Karpas-422 (cell line): ENCODE measurements around the gene EDC4. TPM values are rescaled to one million over a fixed set of nuclear protein-coding genes. Genes with fewer than 3 reads are reported as not detected.
A peak's percentile ranks its signal among the peaks of the same experiment; 100 is the strongest.

Experiments used
- DNase-seq: peaks from one replicate; pipeline ENCODE4 v3.0.0-alpha.2; 2015
- H2AFZ ChIP-seq: fragments of 200-600 bp; sonication (generic); 2 replicates; pipeline ENCODE4 v1.6.1; 2014; ENCODE audit warnings: antibody characterized with exemption, low read length, mixed read lengths
- H3K27ac ChIP-seq: fragments of 200-600 bp; sonication (generic); 2 replicates; pipeline ENCODE4 v1.5.1; 2014; ENCODE audit warnings: mild to moderate bottlenecking, low read length, moderate library complexity
- H3K27me3 ChIP-seq: fragments of 200-600 bp; sonication (generic); 2 replicates; pipeline ENCODE4 v1.6.1; 2014; ENCODE audit warnings: low read length, mixed read lengths
- H3K36me3 ChIP-seq: fragments of 200-600 bp; sonication (generic); 2 replicates; pipeline ENCODE4 v1.6.1; 2014; ENCODE audit warnings: low read length, mixed read lengths; ENCODE audit not compliant: insufficient read depth
- H3K4me1 ChIP-seq: fragments of 200-600 bp; sonication (generic); 2 replicates; pipeline ENCODE4 v1.6.1; 2014; ENCODE audit warnings: mild to moderate bottlenecking, low read length, mixed read lengths
- H3K4me2 ChIP-seq: fragments of 200-600 bp; sonication (generic); 2 replicates; pipeline ENCODE4 v1.6.1; 2014; ENCODE audit warnings: low read length, low read depth, mild to moderate bottlenecking; ENCODE audit not compliant: poor library complexity, severe bottlenecking
- H3K4me3 ChIP-seq: fragments of 200-600 bp; sonication (generic); 2 replicates; pipeline ENCODE4 v1.5.1; 2014; ENCODE audit warnings: mild to moderate bottlenecking, antibody characterized with exemption, low read length, mixed read lengths
- H3K79me2 ChIP-seq: fragments of 200-600 bp; sonication (generic); 2 replicates; pipeline ENCODE4 v1.6.1; 2014; ENCODE audit warnings: mild to moderate bottlenecking, low read length, mixed read lengths
- H3K9ac ChIP-seq: fragments of 200-600 bp; sonication (generic); 2 replicates; pipeline ENCODE4 v1.6.0; 2014; ENCODE audit warnings: low read length
- H3K9me2 ChIP-seq: fragments of 200-600 bp; sonication (generic), shearing (Covaris generic); replicated peaks from 2 replicates; pipeline ENCODE4 v1.6.0; 2014; ENCODE audit warnings: mild to moderate bottlenecking, low read length, moderate library complexity; ENCODE audit not compliant: insufficient read depth
- H3K9me3 ChIP-seq: fragments of 300-700, 200-600 bp; sonication (generic); 2 replicates; pipeline ENCODE4 v1.6.1; 2014; ENCODE audit warnings: low read length, mixed read lengths
- H4K20me1 ChIP-seq: fragments of 200-600 bp; sonication (generic); 2 replicates; pipeline ENCODE4 v1.6.1; 2014; ENCODE audit warnings: mild to moderate bottlenecking, antibody characterized with exemption, low read length, low read depth; ENCODE audit not compliant: insufficient read depth
- total RNA-seq: library from RNA; depleted of rRNA; stranded (reverse); fragments of >200 nt; shearing (Covaris generic); gene quantifications from 2 replicates; pipeline ENCODE4 v1.2.3, GENCODE V29; 2014; ENCODE audit warnings: low replicate concordance

Gene EDC4
- total RNA-seq, 1 experiment from 2014 or later = 52.1 TPM

DNA sequence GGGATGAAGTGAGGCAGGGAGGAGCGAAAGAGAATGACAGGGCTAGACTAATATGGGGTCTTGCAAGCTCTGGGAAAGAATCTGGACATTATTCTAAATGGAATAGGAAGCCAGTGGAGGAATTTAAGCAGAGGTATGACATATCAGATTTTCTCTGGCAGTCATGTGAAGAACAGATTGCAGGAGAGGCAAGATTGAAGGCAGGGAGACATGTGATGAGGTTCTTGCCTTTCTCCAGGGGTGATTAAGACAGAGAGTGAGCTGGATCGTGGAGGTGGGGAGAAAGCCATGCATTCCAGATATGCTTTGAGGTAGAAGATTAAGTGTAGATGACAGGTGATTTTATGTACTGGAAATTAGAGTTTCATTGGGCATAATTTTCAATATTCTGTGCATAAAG lies 35.0 kb upstream of the EDC4 start:
- DNase-seq = no peak
- Histone ChIP-seq H2AFZ (no peak overlapping the region), H3K9ac (no peak overlapping the region), H3K36me3 (no peaks in the 10 kb centered on the region), H3K9me2 (no peaks in the 10 kb centered on the region), H3K4me2 (no peak overlapping the region), H3K4me1 (peaks cover 15% of the 10 kb centered on the region), H3K27ac (no peak overlapping the region), H3K27me3 (no peaks in the 10 kb centered on the region), H3K79me2 (peaks cover 11% of the 10 kb centered on the region), H3K9me3 (no peaks in the 10 kb centered on the region), H3K4me3 (no peak overlapping the region), H4K20me1 (no peaks in the 10 kb centered on the region)

GRCh38 chr16:67841198-67841815 lies 31.5 kb upstream of the EDC4 start:
- H3K79me2 ChIP-seq = peaks cover 38% of the 10 kb centered on the region
- H3K27me3 ChIP-seq = no peaks in the 10 kb centered on the region
- peak overlapping the region; percentile 98 for H3K9ac ChIP-seq
- peak overlapping the region; percentile 100 for H3K4me3 ChIP-seq
- 0 out of 2 replicates have a peak, but pooled peaks cover 3% of the 10 kb centered on the region for H3K36me3 ChIP-seq
- H3K9me2 ChIP-seq = no peaks in the 10 kb centered on the region
- peak overlapping the region; percentile 100 for H2AFZ ChIP-seq
- peak overlapping the region; percentile 92 for H3K4me2 ChIP-seq
- peaks cover 12% of the 10 kb centered on the region; the same call in 1 of the 2 replicates for H4K20me1 ChIP-seq
- H3K9me3 ChIP-seq = no peaks in the 10 kb centered on the region
- peak; percentile 40 for DNase-seq
- no peak overlapping the region for H3K27ac ChIP-seq
- H3K4me1 ChIP-seq = peaks cover 38% of the 10 kb centered on the region

DNA sequence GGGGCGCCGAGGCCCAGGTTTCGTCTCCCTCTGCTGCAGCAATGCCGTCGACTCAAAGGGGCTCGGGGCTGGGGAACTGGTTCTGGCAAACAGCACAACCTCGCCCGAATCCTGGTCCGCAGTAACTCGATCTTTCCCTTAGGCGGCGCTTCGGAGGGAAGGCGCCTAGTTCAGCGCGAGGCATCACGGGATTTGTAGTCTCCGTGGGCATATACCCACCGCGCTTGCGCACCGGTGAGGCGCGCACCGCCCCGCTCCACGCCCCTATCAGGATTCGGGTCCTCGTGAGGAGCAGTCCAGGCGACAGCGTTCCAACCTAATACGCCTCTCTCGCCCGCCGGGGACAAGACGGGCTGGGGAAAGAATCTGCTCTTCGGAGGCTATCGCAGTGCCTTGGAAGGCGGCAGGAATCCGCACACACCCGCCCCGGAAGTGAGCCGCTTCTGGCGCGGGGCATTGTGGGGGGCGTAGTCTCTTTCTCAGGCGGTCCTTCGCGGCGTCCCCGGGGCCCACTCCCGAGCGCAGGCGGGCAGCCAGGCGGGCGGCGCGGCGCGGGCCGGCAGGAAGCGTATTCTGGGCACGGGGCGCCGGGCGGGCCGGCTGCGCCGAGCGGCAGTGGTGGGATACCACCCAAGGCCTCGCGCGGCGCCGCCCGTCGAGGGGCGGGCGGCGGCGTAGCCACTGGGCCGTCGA lies 30.9 kb upstream of the EDC4 start, which contains the start of gene THAP11:
Gene THAP11, plus strand, starts transcription at position 505 of the 693 bp plus-strand sequence. CDS start 235 bp downstream, outside the sequence.
- Histone ChIP-seq H2AFZ (peak within 1 kb of the TSS; percentile 100), H3K79me2 (peaks cover 38% of the 10 kb centered on the region), H3K4me1 (peaks cover 38% of the 10 kb centered on the region), H3K4me2 (peak within 1 kb of the TSS; percentile 92), H3K9me3 (no peaks in the 10 kb centered on the region), H3K36me3 (0 out of 2 replicates have a peak, but pooled peaks cover 3% of the 10 kb centered on the region), H4K20me1 (peaks cover 12% of the 10 kb centered on the region; the same call in 1 of the 2 replicates), H3K4me3 (peak within 1 kb of the TSS; percentile 100), H3K9me2 (no peaks in the 10 kb centered on the region), H3K27ac (peak within 1 kb of the TSS; percentile 79), H3K9ac (peak within 1 kb of the TSS; percentile 98), H3K27me3 (no peaks in the 10 kb centered on the region)
- DNase-seq = peak; percentile 98

DNA sequence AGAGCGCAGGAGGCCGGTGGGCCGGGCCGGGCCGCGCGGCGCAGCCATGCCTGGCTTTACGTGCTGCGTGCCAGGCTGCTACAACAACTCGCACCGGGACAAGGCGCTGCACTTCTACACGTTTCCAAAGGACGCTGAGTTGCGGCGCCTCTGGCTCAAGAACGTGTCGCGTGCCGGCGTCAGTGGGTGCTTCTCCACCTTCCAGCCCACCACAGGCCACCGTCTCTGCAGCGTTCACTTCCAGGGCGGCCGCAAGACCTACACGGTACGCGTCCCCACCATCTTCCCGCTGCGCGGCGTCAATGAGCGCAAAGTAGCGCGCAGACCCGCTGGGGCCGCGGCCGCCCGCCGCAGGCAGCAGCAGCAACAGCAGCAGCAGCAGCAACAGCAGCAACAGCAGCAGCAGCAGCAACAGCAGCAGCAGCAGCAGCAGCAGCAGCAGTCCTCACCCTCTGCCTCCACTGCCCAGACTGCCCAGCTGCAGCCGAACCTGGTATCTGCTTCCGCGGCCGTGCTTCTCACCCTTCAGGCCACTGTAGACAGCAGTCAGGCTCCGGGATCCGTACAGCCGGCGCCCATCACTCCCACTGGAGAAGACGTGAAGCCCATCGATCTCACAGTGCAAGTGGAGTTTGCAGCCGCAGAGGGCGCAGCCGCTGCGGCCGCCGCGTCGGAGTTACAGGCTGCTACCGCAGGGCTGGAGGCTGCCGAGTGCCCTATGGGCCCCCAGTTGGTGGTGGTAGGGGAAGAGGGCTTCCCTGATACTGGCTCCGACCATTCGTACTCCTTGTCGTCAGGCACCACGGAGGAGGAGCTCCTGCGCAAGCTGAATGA lies 30.1 kb upstream of the EDC4 start:
- Histone ChIP-seq H4K20me1 (peaks cover 15% of the 10 kb centered on the region; the same call in 1 of the 2 replicates), H3K4me3 (peak overlapping the region; percentile 100), H3K4me2 (peak overlapping the region; percentile 92), H3K27me3 (no peaks in the 10 kb centered on the region), H3K9me3 (no peaks in the 10 kb centered on the region), H3K79me2 (peaks cover 46% of the 10 kb centered on the region), H3K9me2 (no peaks in the 10 kb centered on the region), H3K9ac (peak overlapping the region; percentile 98), H3K4me1 (peaks cover 38% of the 10 kb centered on the region), H3K27ac (peak overlapping the region; percentile 79), H2AFZ (no peak overlapping the region), H3K36me3 (0 out of 2 replicates have a peak, but pooled peaks cover 3% of the 10 kb centered on the region)
- peak; percentile 83 for DNase-seq

- Histone ChIP-seq H3K9ac (peak overlapping the region; percentile 98), H4K20me1 (peaks cover 21% of the 10 kb centered on the region; the same call in 1 of the 2 replicates), H3K27ac (peak overlapping the region; percentile 79), H3K9me2 (no peaks in the 10 kb centered on the region), H3K79me2 (peaks cover 52% of the 10 kb centered on the region), H3K9me3 (no peaks in the 10 kb centered on the region), H3K4me3 (peak overlapping the region; percentile 100), H3K27me3 (no peaks in the 10 kb centered on the region), H3K4me1 (peaks cover 44% of the 10 kb centered on the region), H3K4me2 (peak overlapping the region; percentile 92), H3K36me3 (0 out of 2 replicates have a peak, but pooled peaks cover 3% of the 10 kb centered on the region), H2AFZ (no peak overlapping the region)
- DNase-seq = no peak
Observed at GRCh38 chr16:67843343-67843765, 29.5 kb upstream of the EDC4 start.

GRCh38 chr16:67844497-67844896 lies 28.4 kb upstream of the EDC4 start:
- Histone ChIP-seq H3K9me2 (no peaks in the 10 kb centered on the region), H3K27ac (peak overlapping the region; percentile 79), H2AFZ (no peak overlapping the region), H4K20me1 (peaks cover 21% of the 10 kb centered on the region; the same call in 1 of the 2 replicates), H3K36me3 (peaks cover 8% of the 10 kb centered on the region; the same call in 1 of the 2 replicates), H3K4me2 (peak overlapping the region; percentile 92), H3K4me3 (peak overlapping the region; percentile 100), H3K79me2 (peaks cover 63% of the 10 kb centered on the region), H3K4me1 (peaks cover 44% of the 10 kb centered on the region), H3K27me3 (no peaks in the 10 kb centered on the region), H3K9ac (peak overlapping the region; percentile 98), H3K9me3 (no peaks in the 10 kb centered on the region)
- DNase-seq = peak; percentile 42

- H3K9ac ChIP-seq = peak overlapping the region; percentile 98
- DNase-seq = peak; percentile 49
- H3K9me2 ChIP-seq = no peaks in the 10 kb centered on the region
- peak overlapping the region; percentile 92 for H3K4me2 ChIP-seq
- H3K4me1 ChIP-seq = peaks cover 44% of the 10 kb centered on the region
- peaks cover 8% of the 10 kb centered on the region; the same call in 1 of the 2 replicates for H3K36me3 ChIP-seq
- peak overlapping the region; percentile 100 for H3K4me3 ChIP-seq
- no peaks in the 10 kb centered on the region for H3K9me3 ChIP-seq
- peaks cover 72% of the 10 kb centered on the region for H3K79me2 ChIP-seq
- peaks cover 21% of the 10 kb centered on the region; the same call in 1 of the 2 replicates for H4K20me1 ChIP-seq
- no peaks in the 10 kb centered on the region for H3K27me3 ChIP-seq
- peak overlapping the region; percentile 86 for H3K27ac ChIP-seq
- no peak overlapping the region for H2AFZ ChIP-seq
Observed at GRCh38 chr16:67845291-67846062, 27.4 kb upstream of the EDC4 start.
